ENCODE data around the gene HEATR5A.

HEATR5A gene

DNA sequence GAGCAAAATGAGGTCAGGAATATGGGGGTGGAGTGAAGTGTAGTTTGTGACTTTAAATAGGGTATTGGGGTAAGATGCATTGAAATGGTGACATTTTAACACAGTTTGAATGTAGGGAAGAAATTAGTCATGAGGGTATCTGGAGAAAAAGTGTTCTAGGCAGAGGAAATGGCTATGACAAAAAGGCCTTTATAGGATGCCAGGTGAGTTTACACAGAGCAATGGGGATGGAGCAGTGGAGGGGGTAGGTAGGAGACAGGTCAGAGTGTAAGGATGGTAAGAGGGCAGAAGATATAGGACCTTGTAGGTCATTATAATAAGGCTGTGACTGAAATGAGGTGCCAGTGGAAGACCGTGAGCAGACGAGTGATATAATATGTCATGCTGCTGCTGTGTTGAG is 30.4 kb downstream of the HEATR5A start:
- H3K79me2 ChIP-seq (ENCODE audit: insufficient read depth, low read length): no peaks in the 10 kb centered on the region
- no peak overlapping the region for H3K4me3 ChIP-seq (ENCODE audit: low read depth in 1 of 2, low read length in 2 of 2)

DNA sequence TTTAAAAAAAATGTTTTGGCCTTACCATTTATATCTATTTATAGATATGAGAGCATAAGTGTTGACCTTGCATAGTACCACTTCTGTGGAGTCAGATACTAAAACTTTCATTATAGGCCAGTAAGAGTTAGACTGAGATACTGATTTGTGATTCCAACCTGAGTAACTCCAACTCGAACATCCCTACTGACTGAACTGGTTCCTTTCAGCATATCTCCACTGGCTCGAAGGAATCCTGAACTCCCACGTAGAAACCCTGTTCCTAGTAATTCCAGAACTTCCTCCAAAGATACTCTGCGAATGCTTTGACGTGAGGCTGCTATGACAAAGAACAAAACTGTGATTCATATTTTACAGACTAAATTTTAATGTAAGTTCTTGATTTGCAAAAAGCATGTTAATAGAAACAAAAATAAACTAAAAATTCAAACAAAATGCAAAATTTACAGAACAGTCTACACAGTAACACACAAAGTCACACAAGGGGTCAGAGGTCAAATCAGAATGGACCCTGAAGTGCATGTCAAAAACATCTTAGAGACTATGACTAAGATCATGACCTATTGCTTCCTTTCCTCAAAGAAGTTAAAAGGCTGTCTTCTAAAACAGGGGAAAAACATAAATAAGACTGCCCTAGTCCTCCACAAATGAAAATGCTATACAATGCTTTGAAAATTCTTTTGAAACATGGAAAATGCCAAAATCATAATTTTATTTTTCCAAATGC is 31.5 kb downstream of the HEATR5A start:
- H4K20me1 ChIP-seq (ENCODE audit: insufficient read depth, low read length): no peaks in the 10 kb centered on the region
- H3K4me2 ChIP-seq (ENCODE audit: insufficient read depth, low read length): no peak overlapping the region
- H3K27ac ChIP-seq (ENCODE audit: low read length): no peak overlapping the region
- no peaks in the 10 kb centered on the region for H3K36me3 ChIP-seq (ENCODE audit: insufficient read depth, low read length)
- H3K4me3 ChIP-seq (ENCODE audit: low read depth in 1 of 2, low read length in 2 of 2): no peak overlapping the region
- TF ChIP-seq EZH2 (IDR thresholded peaks at IDR 0.05; ENCODE audit: borderline replicate concordance, low read depth, low read length, severe bottlenecking): no peak
- TF ChIP-seq, protein P1, sequence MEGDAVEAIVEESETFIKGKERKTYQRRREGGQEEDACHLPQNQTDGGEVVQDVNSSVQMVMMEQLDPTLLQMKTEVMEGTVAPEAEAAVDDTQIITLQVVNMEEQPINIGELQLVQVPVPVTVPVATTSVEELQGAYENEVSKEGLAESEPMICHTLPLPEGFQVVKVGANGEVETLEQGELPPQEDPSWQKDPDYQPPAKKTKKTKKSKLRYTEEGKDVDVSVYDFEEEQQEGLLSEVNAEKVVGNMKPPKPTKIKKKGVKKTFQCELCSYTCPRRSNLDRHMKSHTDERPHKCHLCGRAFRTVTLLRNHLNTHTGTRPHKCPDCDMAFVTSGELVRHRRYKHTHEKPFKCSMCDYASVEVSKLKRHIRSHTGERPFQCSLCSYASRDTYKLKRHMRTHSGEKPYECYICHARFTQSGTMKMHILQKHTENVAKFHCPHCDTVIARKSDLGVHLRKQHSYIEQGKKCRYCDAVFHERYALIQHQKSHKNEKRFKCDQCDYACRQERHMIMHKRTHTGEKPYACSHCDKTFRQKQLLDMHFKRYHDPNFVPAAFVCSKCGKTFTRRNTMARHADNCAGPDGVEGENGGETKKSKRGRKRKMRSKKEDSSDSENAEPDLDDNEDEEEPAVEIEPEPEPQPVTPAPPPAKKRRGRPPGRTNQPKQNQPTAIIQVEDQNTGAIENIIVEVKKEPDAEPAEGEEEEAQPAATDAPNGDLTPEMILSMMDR (IDR thresholded peaks at IDR 0.05; ENCODE audit: borderline replicate concordance, extremely low read depth, low read length, poor library complexity, severe bottlenecking): no peak
- H3K9me3 ChIP-seq (ENCODE audit: insufficient read depth, low read length, severe bottlenecking): no peaks in the 10 kb centered on the region
- no peaks in the 10 kb centered on the region for H3K79me2 ChIP-seq (ENCODE audit: insufficient read depth, low read length)
- H2AFZ ChIP-seq (ENCODE audit: low read depth, low read length): no peak overlapping the region
- H3K9ac ChIP-seq (ENCODE audit: low read depth, low read length): no peak overlapping the region
- H3K27me3 ChIP-seq (ENCODE audit: insufficient read depth, low read length, poor library complexity): no peaks in the 10 kb centered on the region
- no peaks in the 10 kb centered on the region for H3K4me1 ChIP-seq (ENCODE audit: insufficient read depth, low read length)
- DNase-seq: no peak
- no peak for ATAC-seq (ENCODE audit: insufficient read depth, low read depth)

More for the DNA sequence above, 30.4 kb downstream of the HEATR5A start:
- no peaks in the 10 kb centered on the region for H3K36me3 ChIP-seq (ENCODE audit: insufficient read depth, low read length)
- H3K27me3 ChIP-seq (ENCODE audit: insufficient read depth, low read length, poor library complexity): no peaks in the 10 kb centered on the region
- no peak overlapping the region for H3K9ac ChIP-seq (ENCODE audit: low read depth, low read length)
- TF ChIP-seq, protein P1 (IDR thresholded peaks at IDR 0.05; ENCODE audit: borderline replicate concordance, extremely low read depth, low read length, poor library complexity, severe bottlenecking): no peak
- TF ChIP-seq EZH2 (IDR thresholded peaks at IDR 0.05; ENCODE audit: borderline replicate concordance, low read depth, low read length, severe bottlenecking): no peak
- no peak for ATAC-seq (ENCODE audit: insufficient read depth, low read depth)
- no peak overlapping the region for H2AFZ ChIP-seq (ENCODE audit: low read depth, low read length)
- H3K4me1 ChIP-seq (ENCODE audit: insufficient read depth, low read length): no peaks in the 10 kb centered on the region
- no peak overlapping the region for H3K27ac ChIP-seq (ENCODE audit: low read length)
- no peaks in the 10 kb centered on the region for H4K20me1 ChIP-seq (ENCODE audit: insufficient read depth, low read length)
- no peak for DNase-seq
- H3K9me3 ChIP-seq (ENCODE audit: insufficient read depth, low read length, severe bottlenecking): no peaks in the 10 kb centered on the region
- H3K4me2 ChIP-seq (ENCODE audit: insufficient read depth, low read length): no peak overlapping the region

DNA sequence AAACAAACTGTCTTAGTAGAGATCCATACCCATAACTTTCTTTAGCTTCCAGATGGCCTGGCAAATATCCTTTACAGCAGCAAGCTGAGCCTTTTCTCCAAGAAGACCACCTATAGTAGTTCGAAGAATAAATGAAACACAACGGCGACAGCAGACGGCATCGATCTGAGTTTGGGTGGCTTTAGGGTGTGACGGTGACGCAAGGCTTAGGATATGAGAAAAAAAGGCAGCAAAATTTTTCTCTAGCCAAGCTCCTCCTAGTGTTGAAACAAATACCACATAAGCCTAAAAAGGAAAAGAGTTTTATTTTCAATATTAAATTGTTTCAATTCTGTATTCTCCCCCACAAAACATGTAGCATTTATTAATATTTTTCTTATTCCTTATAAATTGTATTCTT is 33.3 kb downstream of the HEATR5A start:
- ATAC-seq (ENCODE audit: insufficient read depth, low read depth): no peak

More for the DNA sequence above, 33.3 kb downstream of the HEATR5A start:
- Histone ChIP-seq H3K36me3 (ENCODE audit: insufficient read depth, low read length) (no peaks in the 10 kb centered on the region), H3K79me2 (ENCODE audit: insufficient read depth, low read length) (no peaks in the 10 kb centered on the region), H3K4me1 (ENCODE audit: insufficient read depth, low read length) (no peaks in the 10 kb centered on the region), H3K4me2 (ENCODE audit: insufficient read depth, low read length) (no peak overlapping the region), H3K9ac (ENCODE audit: low read depth, low read length) (no peak overlapping the region), H3K4me3 (ENCODE audit: low read depth in 1 of 2, low read length in 2 of 2) (no peak overlapping the region), H3K9me3 (ENCODE audit: insufficient read depth, low read length, severe bottlenecking) (no peaks in the 10 kb centered on the region), H3K27ac (ENCODE audit: low read length) (no peak overlapping the region), H4K20me1 (ENCODE audit: insufficient read depth, low read length) (no peaks in the 10 kb centered on the region), H3K27me3 (ENCODE audit: insufficient read depth, low read length, poor library complexity) (no peaks in the 10 kb centered on the region), H2AFZ (ENCODE audit: low read depth, low read length) (no peak overlapping the region)
- TF ChIP-seq EZH2 (IDR thresholded peaks at IDR 0.05; ENCODE audit: borderline replicate concordance, low read depth, low read length, severe bottlenecking): no peak
- TF ChIP-seq, protein P1 (IDR thresholded peaks at IDR 0.05; ENCODE audit: borderline replicate concordance, extremely low read depth, low read length, poor library complexity, severe bottlenecking): no peak
- no peak for DNase-seq
